HEK293 (cell line): ENCODE measurements around the gene OR11H7.
"Not testable (repeated sequence)": the region's sequence is repeated elsewhere in the genome, so short reads cannot be mapped to it uniquely, and the experiment has no call there.

ENCODE experiments used
- CTCF ChIA-PET: fragments of 350-600 bp; formaldehyde crosslinking; extraction: SDS; loops from one replicate; lab custom pipeline; 2021; ENCODE audit warnings: antibody characterized with exemption; lab: Yijun Ruan, JAX
- POLR2A ChIA-PET: fragments of 300-600 bp; formaldehyde crosslinking; extraction: SDS; loops from one replicate; lab custom pipeline; 2020; ENCODE audit warnings: antibody characterized with exemption, inconsistent platforms; lab: Yijun Ruan, JAX
- H3K27ac ChIP-seq: fragments of 200-500 bp; sonication (Bioruptor generic); 2 replicates; pipeline ENCODE4 v1.5.1; 2014; ENCODE audit warnings: low read depth, low read length, control low read depth, inconsistent platforms; ENCODE audit errors: extremely low read depth
- H3K36me3 ChIP-seq, 2 experiments: fragments of 200-500 bp in 1 of 2; sonication (Bioruptor generic) in 1 of 2; 1 replicate in 1 of 2; 2 replicates in 1 of 2; pipeline ENCODE4 v1.5.1; 2014 to 2017; ENCODE audit warnings: inconsistent platforms in 2 of 2, low read length in 2 of 2; ENCODE audit not compliant: control insufficient read depth in 2 of 2, insufficient read depth in 1 of 2
- H3K4me1 ChIP-seq: fragments of 200-500 bp; sonication (Bioruptor generic); 2 replicates; pipeline ENCODE4 v1.5.1; 2014; ENCODE audit warnings: mild to moderate bottlenecking, low read length, inconsistent platforms; ENCODE audit not compliant: control insufficient read depth, insufficient read depth
- H3K4me3 ChIP-seq: 2 replicates; pipeline ENCODE4 v1.5.1; 2011; ENCODE audit warnings: low read depth, mild to moderate bottlenecking, control low read depth, low read length, moderate library complexity
- H3K9me3 ChIP-seq: fragments of 200-500 bp; sonication (Bioruptor generic); 2 replicates; pipeline ENCODE4 v1.5.1; 2014; ENCODE audit warnings: low read depth, low read length, inconsistent platforms; ENCODE audit not compliant: control insufficient read depth, insufficient read depth
- PBX3 ChIP-seq: sonication (generic); formaldehyde crosslinking; IDR thresholded peaks from 2 replicates; pipeline ENCODE4 v1.8.1; 2022; ENCODE audit warnings: mild to moderate bottlenecking, moderate library complexity, missing genetic modification reagents
- ZBTB21 ChIP-seq: fragments of 450-650 bp; formaldehyde crosslinking; IDR thresholded peaks from 2 replicates; pipeline ENCODE4 v1.5.1; 2017; ENCODE audit warnings: missing biosample characterization, missing genetic modification characterization
- ZNF146 ChIP-seq: fragments of 450-650 bp; formaldehyde crosslinking; IDR thresholded peaks from 2 replicates; pipeline ENCODE4 v1.5.1; 2016; ENCODE audit warnings: missing biosample characterization, missing genetic modification characterization
- ZNF155 ChIP-seq: fragments of 450-650 bp; formaldehyde crosslinking; IDR thresholded peaks from 2 replicates; pipeline ENCODE4 v1.5.1; 2016; ENCODE audit warnings: missing biosample characterization, missing genetic modification characterization
- ZNF302 ChIP-seq: fragments of 450-650 bp; formaldehyde crosslinking; IDR thresholded peaks from 2 replicates; pipeline ENCODE4 v1.5.1; 2016; ENCODE audit warnings: missing biosample characterization, missing genetic modification characterization, low read depth
- ZNF366 ChIP-seq: fragments of 450-650 bp; formaldehyde crosslinking; conservative IDR thresholded peaks from 2 replicates; pipeline ENCODE4 v1.5.1; 2016; ENCODE audit warnings: missing biosample characterization, missing genetic modification characterization
- ZNF37A ChIP-seq: fragments of 450-650 bp; IDR thresholded peaks from 2 replicates; pipeline ENCODE4 v1.5.1; 2018; ENCODE audit warnings: missing biosample characterization, missing genetic modification characterization
- ZNF423 ChIP-seq: fragments of 450-650 bp; formaldehyde crosslinking; IDR thresholded peaks from 2 replicates; pipeline ENCODE4 v1.5.1; 2016; ENCODE audit warnings: missing biosample characterization, missing genetic modification characterization
- ZNF48 ChIP-seq: fragments of 450-650 bp; formaldehyde crosslinking; IDR thresholded peaks from 2 replicates; pipeline ENCODE4 v1.5.1; 2016; ENCODE audit warnings: missing biosample characterization, missing genetic modification characterization
- ZNF585B ChIP-seq: fragments of 450-650 bp; formaldehyde crosslinking; IDR thresholded peaks from 2 replicates; pipeline ENCODE4 v1.5.1; 2016; ENCODE audit warnings: missing biosample characterization, missing genetic modification characterization
- ZNF610 ChIP-seq: fragments of 450-650 bp; formaldehyde crosslinking; IDR thresholded peaks from 2 replicates; pipeline ENCODE4 v1.5.1; 2016; ENCODE audit warnings: missing biosample characterization, missing genetic modification characterization, borderline replicate concordance
- TF ChIP-seq, protein P1 (sequence below): fragments of 450-650 bp; formaldehyde crosslinking; IDR thresholded peaks from 2 replicates; pipeline ENCODE4 v1.5.1; 2017; ENCODE audit warnings: missing biosample characterization, mild to moderate bottlenecking, missing genetic modification characterization, moderate library complexity
- TF ChIP-seq, protein P2 (sequence below): fragments of 450-650 bp; formaldehyde crosslinking; IDR thresholded peaks from 2 replicates; pipeline ENCODE4 v1.5.1; 2016; ENCODE audit warnings: missing biosample characterization, missing genetic modification characterization

OR11H7 gene

GRCh38 chr14:20190596-20190995 is 38.2 kb upstream of the OR11H7 start, which contains the start of gene OR11G2 (continued):
- TF ChIP-seq ZNF155 (tag by site-specific recombination) (no peak), ZNF366 (tag by site-specific recombination) (no peak), PBX3 (CRISPR knock-in tag) (no peak), ZNF146 (tag by site-specific recombination) (no peak), ZNF610 (tag by site-specific recombination) (no peak), ZNF585B (tag by site-specific recombination) (no peak)
- TF ChIP-seq, protein P1, sequence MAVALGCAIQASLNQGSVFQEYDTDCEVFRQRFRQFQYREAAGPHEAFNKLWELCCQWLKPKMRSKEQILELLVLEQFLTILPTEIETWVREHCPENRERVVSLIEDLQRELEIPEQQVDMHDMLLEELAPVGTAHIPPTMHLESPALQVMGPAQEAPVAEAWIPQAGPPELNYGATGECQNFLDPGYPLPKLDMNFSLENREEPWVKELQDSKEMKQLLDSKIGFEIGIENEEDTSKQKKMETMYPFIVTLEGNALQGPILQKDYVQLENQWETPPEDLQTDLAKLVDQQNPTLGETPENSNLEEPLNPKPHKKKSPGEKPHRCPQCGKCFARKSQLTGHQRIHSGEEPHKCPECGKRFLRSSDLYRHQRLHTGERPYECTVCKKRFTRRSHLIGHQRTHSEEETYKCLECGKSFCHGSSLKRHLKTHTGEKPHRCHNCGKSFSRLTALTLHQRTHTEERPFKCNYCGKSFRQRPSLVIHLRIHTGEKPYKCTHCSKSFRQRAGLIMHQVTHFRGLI (tag by site-specific recombination): no peak

- no peak overlapping the region for H3K4me3 ChIP-seq
- no peaks in the 10 kb centered on the region for H3K36me3 ChIP-seq
- no peaks in the 10 kb centered on the region for H3K9me3 ChIP-seq
- POLR2A ChIA-PET: no interaction called here
- no peaks in the 10 kb centered on the region for H3K4me1 ChIP-seq
- no peak overlapping the region for H3K27ac ChIP-seq
- no peak for TF ChIP-seq ZBTB21 (tag by site-specific recombination)
- TF ChIP-seq, protein P2, sequence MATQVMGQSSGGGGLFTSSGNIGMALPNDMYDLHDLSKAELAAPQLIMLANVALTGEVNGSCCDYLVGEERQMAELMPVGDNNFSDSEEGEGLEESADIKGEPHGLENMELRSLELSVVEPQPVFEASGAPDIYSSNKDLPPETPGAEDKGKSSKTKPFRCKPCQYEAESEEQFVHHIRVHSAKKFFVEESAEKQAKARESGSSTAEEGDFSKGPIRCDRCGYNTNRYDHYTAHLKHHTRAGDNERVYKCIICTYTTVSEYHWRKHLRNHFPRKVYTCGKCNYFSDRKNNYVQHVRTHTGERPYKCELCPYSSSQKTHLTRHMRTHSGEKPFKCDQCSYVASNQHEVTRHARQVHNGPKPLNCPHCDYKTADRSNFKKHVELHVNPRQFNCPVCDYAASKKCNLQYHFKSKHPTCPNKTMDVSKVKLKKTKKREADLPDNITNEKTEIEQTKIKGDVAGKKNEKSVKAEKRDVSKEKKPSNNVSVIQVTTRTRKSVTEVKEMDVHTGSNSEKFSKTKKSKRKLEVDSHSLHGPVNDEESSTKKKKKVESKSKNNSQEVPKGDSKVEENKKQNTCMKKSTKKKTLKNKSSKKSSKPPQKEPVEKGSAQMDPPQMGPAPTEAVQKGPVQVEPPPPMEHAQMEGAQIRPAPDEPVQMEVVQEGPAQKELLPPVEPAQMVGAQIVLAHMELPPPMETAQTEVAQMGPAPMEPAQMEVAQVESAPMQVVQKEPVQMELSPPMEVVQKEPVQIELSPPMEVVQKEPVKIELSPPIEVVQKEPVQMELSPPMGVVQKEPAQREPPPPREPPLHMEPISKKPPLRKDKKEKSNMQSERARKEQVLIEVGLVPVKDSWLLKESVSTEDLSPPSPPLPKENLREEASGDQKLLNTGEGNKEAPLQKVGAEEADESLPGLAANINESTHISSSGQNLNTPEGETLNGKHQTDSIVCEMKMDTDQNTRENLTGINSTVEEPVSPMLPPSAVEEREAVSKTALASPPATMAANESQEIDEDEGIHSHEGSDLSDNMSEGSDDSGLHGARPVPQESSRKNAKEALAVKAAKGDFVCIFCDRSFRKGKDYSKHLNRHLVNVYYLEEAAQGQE (tag by site-specific recombination): peak; percentile 70
- CTCF ChIA-PET: interaction anchor here (0.6 kb wide), 1 partner anchor 11 kb away, joined by 4 read pairs; no protein-coding TSS in a partner anchor
These were observed 37.4 kb upstream of the OR11H7 start for GRCh38 chr14:20191396-20191795.

DNA sequence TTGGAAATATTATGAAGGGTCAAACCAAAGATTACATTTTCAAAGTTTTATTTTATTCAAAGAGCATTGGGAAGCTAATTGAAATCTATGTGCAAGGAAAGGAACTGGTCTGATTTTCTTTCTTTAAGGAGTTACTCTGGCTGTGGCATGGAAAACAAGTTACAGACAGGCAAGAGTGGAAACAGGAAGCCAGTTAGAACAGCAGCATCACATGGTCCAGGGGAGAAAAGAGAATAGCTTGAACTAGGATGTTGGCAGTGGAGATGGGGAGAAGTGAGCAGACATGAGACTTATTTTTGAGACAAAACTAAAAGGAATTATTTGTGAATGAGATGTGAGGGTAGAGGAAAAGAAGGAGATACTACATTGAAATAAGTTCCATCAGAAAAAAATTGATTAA is 34.7 kb upstream of the OR11H7 start:
- CTCF ChIA-PET: no interaction called here
- H3K9me3 ChIP-seq: no peaks in the 10 kb centered on the region

GRCh38 chr14:20195170-20195569 is 33.6 kb upstream of the OR11H7 start:
- H3K36me3 ChIP-seq, H3K4me3 ChIP-seq, H3K4me1 ChIP-seq, CTCF ChIA-PET, POLR2A ChIA-PET, H3K9me3 ChIP-seq, H3K27ac ChIP-seq: not testable (repeated sequence)

More for the DNA sequence above, 34.7 kb upstream of the OR11H7 start:
- TF ChIP-seq ZNF37A (tag by site-specific recombination): no peak
- no peak for TF ChIP-seq ZNF302
- TF ChIP-seq ZNF423 (tag by site-specific recombination): no peak
- no peak for TF ChIP-seq ZNF48 (tag by site-specific recombination)
- TF ChIP-seq, all 188 proteins: peak for 0
- H3K36me3 ChIP-seq: no peaks in the 10 kb centered on the region
- H3K27ac ChIP-seq: no peak overlapping the region
- no peaks in the 10 kb centered on the region for H3K4me1 ChIP-seq
- POLR2A ChIA-PET: no interaction called here
- H3K4me3 ChIP-seq: no peak overlapping the region
